ENCODE results near the gene HAUS7. TPM values are rescaled to one million over a fixed set of nuclear protein-coding genes. Genes with fewer than 3 reads are reported as not detected.
A peak's percentile ranks its signal among the peaks of the same experiment; 100 is the strongest.

The HAUS7 gene
- total and polyA plus RNA-seq, 7 donors = 8.3 to 18.5 (median 13.1) TPM

DNA sequence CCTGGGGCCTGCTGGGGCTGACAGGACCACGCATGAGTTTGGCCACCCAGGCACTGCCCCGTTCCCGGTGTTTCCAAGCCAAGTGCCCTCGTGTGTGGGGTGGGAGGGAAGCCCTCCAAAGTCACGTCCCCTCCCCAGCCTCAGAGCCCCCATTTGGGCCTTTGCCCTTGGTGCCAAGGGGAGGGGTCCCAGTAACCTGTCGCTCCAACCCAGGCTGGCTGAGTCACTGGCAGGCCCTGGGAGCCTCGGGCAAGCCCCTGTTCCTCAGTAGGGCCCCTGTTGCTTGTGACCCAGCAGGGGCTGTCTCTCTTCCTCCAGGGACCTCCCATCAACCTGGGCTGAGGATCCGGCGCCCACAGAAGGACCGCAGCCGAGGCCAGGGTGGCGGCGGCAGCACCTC lies 10.7 kb upstream of the HAUS7 start:
- DNase-seq (no peak), ATAC-seq (no peak)
- Histone ChIP-seq H3K9me3 (no peaks in the 10 kb centered on the region), H3K4me1 (no peaks in the 10 kb centered on the region), H3K36me3 (ENCODE audit: insufficient read depth in 1 of 2, low read depth in 1 of 2) (no peaks in the 10 kb centered on the region), H3K27ac (no peak overlapping the region), H3K4me3 (no peak overlapping the region), H3K27me3 (ENCODE audit: insufficient read depth in 3 of 3, low read length in 2 of 3) (peaks cover 0 to 24% (median 0%) of the 10 kb centered on the region in 3 donors)
- intact Hi-C loops (cut with DNase I) = no loop called here
- 87 to 96% (median 95%) methylated on average over 7 to 13 of the region's 13 CpGs for WGBS, 3 donors
- TF ChIP-seq, protein P1, sequence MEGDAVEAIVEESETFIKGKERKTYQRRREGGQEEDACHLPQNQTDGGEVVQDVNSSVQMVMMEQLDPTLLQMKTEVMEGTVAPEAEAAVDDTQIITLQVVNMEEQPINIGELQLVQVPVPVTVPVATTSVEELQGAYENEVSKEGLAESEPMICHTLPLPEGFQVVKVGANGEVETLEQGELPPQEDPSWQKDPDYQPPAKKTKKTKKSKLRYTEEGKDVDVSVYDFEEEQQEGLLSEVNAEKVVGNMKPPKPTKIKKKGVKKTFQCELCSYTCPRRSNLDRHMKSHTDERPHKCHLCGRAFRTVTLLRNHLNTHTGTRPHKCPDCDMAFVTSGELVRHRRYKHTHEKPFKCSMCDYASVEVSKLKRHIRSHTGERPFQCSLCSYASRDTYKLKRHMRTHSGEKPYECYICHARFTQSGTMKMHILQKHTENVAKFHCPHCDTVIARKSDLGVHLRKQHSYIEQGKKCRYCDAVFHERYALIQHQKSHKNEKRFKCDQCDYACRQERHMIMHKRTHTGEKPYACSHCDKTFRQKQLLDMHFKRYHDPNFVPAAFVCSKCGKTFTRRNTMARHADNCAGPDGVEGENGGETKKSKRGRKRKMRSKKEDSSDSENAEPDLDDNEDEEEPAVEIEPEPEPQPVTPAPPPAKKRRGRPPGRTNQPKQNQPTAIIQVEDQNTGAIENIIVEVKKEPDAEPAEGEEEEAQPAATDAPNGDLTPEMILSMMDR (IDR thresholded peaks at IDR 0.05) = no peak

DNA sequence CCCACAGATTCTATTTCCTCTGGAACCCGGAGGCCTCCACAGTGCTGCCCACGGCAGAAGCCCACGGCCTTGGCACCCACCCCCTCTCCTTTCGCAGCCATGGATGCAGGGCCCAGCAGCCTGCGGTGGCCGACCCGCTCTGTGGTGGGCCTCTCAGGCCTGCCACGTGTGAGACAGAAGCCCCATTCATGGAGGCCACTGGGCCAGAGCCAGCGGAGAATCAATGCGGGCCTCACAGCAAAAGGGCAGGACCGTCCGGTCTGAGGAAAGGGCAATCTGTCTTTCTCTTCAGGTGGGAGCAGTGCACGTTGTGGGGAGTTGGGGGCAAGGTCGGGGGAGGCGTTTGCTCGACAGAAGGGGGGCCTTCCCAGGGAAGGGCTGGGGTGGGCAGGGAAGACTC lies 8.4 kb upstream of the HAUS7 start:
- Histone ChIP-seq H3K36me3 (ENCODE audit: insufficient read depth in 1 of 2, low read depth in 1 of 2) (no peaks in the 10 kb centered on the region), H3K9me3 (no peaks in the 10 kb centered on the region), H3K4me1 (no peaks in the 10 kb centered on the region), H3K27ac (no peak overlapping the region), H3K4me3 (no peak overlapping the region), H3K27me3 (ENCODE audit: insufficient read depth in 3 of 3, low read length in 2 of 3) (peaks cover 0 to 25% (median 0%) of the 10 kb centered on the region in 3 donors)
- no peak for ATAC-seq
- 68 to 80% (median 76%) methylated on average over 12 to 16 of the region's 16 CpGs for WGBS, 3 donors
- TF ChIP-seq, protein P1 (IDR thresholded peaks at IDR 0.05) = no peak
- DNase-seq = no peak
- intact Hi-C loops (cut with DNase I) = no loop called here

DNA sequence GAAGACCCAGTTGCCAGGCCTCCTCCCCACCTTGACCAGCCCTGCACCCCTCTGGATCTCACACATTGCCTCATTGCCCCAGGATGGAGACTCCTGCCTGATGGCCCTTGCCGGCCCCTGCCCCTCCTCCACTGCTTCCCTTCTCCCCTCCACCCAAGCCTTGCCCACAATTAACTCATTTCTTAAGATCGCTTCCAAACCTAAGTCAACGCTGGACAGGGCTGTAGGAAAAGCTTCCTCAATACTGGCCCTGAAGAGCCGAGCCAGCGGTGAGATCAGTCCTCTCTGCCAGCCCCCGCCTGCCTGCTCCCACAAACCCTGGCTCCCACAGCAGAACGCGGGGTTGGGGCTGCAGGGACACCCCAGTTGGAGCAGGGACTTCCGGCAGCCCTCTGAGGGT lies 7.5 kb upstream of the HAUS7 start:
- H3K27ac ChIP-seq = no peak overlapping the region
- no peaks in the 10 kb centered on the region for H3K4me1 ChIP-seq
- ATAC-seq = peak in 1 of 4 donors; percentile 6
- 67 to 82% (median 76%) methylated on average over 3 to 9 of the region's 9 CpGs for WGBS, 3 donors
- intact Hi-C loops (cut with DNase I) = no loop called here
- no peaks in the 10 kb centered on the region for H3K9me3 ChIP-seq
- TF ChIP-seq, protein P1 (IDR thresholded peaks at IDR 0.05) = no peak
- H3K36me3 ChIP-seq (ENCODE audit: insufficient read depth in 1 of 2, low read depth in 1 of 2) = no peaks in the 10 kb centered on the region
- H3K27me3 ChIP-seq (ENCODE audit: insufficient read depth in 3 of 3, low read length in 2 of 3) = peaks cover 0 to 25% (median 0%) of the 10 kb centered on the region in 3 donors
- no peak overlapping the region for H3K4me3 ChIP-seq
- no peak for DNase-seq

DNA sequence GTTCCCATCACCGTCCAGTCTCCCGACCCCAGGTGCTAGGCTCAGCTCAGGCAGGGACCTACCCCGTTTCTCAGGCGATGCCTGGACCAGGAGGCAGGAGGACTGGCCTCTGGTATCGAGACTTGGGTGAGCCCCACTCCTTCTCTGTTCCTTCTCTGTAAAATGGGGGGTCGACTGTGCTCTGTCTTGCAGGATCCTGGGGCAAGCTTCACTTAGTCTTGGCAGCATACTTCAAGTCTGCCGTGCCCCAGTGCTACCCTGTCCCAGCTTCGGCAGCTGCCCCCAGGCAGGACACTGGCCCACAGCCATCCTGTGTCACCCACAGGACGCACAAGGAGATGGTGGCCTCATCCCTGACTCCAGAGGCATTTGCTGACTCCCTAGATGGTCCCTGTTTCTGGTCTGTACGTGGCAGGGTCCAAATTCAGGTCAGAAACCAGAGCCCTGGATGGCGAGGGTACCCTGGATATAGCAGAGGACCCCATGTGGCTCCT lies 7.0 kb upstream of the HAUS7 start:
- TF ChIP-seq, protein P1 (IDR thresholded peaks at IDR 0.05) = no peak
- Histone ChIP-seq H3K27me3 (ENCODE audit: insufficient read depth in 3 of 3, low read length in 2 of 3) (peaks cover 0 to 25% (median 0%) of the 10 kb centered on the region in 3 donors), H3K4me1 (no peaks in the 10 kb centered on the region), H3K4me3 (no peak overlapping the region), H3K36me3 (ENCODE audit: insufficient read depth in 1 of 2, low read depth in 1 of 2) (no peaks in the 10 kb centered on the region), H3K9me3 (no peaks in the 10 kb centered on the region), H3K27ac (no peak overlapping the region)
- intact Hi-C loops (cut with DNase I) = no loop called here
- DNase-seq (no peak), ATAC-seq (no peak)
- WGBS, 3 donors = 73 to 82% (median 74%) methylated on average over 6 to 11 of the region's 11 CpGs
